HG03521 (cell line): ENCODE data around the gene PSIP1.
"Not testable (repeated sequence)": the region's sequence is repeated elsewhere in the genome, so short reads cannot be mapped to it uniquely, and the experiment has no call there.

Source experiments
- ATAC-seq: cut with Tn5 transposase; IDR thresholded peaks from one replicate; pipeline ENCODE4 v1.9.1; 2021; ENCODE audit warnings: mild to moderate bottlenecking, moderate library complexity; ENCODE audit not compliant: unreplicated experiment

Gene PSIP1

GRCh38 chr9:15442264-15442663 lies 68.5 kb downstream of the PSIP1 start:
- not testable (repeated sequence) for ATAC-seq

GRCh38 chr9:15441841-15442240 lies 68.9 kb downstream of the PSIP1 start:
- ATAC-seq: not testable (repeated sequence)

DNA sequence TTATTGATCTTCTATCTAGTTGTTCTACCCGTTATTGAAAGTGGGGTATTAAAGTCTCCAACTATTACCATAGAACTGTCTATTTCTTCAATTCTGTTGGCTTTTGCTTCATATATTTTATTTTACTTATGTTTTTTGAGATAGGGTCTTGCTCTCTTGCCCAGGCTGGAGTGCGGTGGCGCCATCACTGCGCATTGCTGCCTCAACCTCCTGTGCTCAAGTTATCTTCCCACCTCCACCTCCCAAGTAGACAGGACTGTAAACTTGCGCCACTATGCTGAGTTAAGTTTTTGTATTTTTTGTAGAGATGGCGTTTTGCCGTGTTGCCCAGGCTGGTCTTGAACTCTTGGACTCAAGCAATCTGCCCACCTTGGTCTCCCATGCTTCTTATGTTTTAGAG lies 71.9 kb downstream of the PSIP1 start:
- no peak for ATAC-seq

GRCh38 chr9:15433661-15434060 lies 77.1 kb downstream of the PSIP1 start:
- peak; percentile 71 for ATAC-seq

DNA sequence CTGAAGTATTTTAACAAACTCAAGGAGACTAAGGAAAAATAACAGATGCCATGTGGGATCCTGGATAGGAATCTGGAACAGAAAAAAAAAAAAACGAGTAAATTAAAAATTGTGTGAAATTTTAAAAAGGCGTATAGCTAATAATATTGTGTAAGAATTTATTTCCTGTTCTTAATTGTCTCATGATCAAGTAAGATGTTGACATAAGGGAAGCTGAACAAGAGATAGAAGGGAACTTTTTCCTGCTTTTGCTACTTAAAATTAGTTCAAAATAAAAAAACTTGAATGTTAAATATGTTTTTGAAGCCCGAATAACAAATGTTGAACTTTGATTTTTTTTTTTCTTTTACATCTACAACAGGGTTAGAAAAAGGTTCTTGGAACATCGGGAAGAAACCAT lies 77.6 kb downstream of the PSIP1 start:
- no peak for ATAC-seq

DNA sequence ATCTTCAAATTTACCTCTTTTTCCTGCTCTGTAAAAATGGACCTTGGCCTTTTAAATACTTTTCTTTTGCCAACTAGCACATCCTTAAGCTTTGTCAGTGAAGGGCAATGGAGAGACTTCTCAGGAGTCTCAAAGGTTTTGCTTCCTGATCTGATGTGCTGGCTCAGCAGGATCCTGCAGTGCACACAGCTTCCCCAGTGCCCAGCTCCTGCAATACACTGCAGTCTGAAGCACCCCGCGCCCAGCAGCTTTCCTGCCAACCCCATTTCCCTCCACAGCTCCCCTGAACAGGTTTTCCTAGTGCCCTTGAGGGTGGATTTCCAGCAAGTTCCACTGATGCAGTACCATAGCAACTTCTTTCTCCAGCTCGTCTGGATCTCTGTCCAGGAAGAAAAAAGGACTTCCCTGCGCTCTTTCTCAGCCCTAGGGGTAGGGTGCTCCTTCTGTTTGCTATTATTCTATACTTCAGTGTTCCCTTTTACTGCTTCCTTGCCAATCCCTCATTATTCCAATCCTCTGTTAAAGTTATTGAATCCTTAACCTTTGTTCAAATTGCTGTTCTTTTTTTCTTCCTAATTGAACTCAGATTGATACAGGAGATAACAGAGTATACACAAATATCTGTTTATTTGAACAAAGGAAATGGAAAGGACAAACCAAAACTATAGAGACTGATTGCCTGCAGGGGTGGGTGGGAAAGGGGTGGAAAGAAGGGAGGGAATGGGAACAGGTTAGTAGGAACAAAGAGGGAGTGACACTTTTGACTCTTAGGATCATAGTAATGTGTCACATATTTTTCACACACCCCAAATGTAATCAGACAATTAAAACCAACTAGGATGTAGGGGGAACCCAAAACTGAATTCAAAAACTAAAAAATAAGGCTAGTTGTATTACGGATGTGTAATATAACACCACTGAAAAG lies 79.6 kb downstream of the PSIP1 start:
- no peak for ATAC-seq

- ATAC-seq: not testable (repeated sequence)
These were observed 83.1 kb downstream of the PSIP1 start for GRCh38 chr9:15427702-15428101.

- ATAC-seq: peak; percentile 24
These were observed 84.8 kb downstream of the PSIP1 start for GRCh38 chr9:15426019-15426418.

DNA sequence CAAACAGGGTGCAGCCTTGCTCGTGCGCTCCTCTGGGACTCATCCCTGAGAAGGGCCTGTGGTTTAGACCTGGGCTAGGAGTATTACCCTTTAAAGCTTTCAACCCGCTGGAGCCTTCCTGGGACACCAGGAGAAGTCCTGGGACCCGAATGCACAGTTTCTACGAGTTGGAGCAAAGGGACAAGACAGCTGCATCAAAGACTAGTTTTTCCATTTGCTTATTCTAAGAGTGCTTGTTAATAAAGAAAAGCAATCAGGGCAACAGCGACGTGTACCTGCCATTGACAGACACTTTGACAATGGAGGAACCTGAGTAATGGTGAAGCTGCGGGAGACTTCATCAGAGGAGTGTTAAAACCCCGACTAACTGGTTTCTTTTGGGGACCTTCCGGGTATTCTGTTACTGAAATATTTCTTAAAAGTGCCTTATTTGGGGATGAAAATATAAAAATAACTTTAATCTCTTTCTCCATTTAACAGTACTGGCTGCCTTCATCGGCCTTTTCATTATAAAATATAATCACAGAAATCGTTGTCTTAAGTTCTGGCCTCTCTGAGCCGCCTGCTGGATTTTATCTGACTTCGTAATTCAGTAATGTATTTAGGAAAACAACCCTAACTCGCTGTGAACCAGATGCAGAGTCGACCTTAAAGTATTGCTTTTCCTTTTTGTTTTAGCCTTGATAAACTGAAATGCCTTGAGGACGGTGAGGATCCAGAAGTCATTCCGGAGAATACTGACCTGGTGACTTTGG lies 87.4 kb downstream of the PSIP1 start:
- peak; percentile 4 for ATAC-seq

DNA sequence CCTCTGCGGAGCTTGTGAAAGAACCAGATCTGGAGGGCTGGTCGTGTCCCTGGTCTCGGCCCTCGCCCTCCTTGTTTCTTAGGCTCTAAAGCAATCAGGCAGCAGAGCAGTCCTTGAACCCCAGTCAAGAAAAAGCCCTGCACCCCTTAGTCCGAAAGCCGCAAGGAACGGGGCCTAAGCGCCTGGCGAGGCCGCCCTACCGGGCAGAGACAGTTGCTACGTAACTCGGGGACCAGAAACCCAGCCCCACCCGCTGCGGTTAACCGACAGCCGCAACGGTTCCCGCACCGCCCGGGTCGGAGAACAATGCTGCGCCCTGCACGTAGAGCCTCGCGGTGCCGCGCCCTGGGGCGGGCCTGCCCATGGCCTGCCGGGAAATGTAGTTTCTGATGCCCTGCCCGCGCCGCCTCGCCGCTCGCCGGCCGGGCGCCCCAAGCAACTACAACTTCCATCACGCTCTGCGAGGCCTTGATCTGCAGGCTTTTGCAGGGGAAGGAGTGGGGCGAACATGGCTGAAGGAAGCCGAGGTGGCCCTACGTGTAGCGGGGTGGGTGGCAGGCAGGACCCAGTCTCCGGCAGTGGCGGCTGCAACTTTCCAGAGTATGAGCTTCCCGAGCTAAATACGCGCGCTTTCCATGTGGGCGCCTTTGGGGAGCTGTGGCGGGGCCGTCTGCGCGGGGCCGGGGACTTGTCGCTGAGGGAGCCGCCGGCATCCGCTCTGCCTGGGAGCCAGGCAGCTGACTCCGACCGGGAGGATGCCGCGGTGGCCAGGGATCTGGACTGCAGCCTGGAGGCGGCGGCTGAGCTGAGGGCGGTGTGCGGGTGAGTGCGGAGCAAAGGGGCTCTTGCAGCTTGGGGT lies 88.2 kb downstream of the PSIP1 start, which contains the start of gene SNAPC3:
Gene SNAPC3, plus strand, starts transcription at position 505 of the 859 bp plus-strand sequence. Its CDS starts 4 bp downstream, at position 509.
- ATAC-seq: peak; percentile 98

DNA sequence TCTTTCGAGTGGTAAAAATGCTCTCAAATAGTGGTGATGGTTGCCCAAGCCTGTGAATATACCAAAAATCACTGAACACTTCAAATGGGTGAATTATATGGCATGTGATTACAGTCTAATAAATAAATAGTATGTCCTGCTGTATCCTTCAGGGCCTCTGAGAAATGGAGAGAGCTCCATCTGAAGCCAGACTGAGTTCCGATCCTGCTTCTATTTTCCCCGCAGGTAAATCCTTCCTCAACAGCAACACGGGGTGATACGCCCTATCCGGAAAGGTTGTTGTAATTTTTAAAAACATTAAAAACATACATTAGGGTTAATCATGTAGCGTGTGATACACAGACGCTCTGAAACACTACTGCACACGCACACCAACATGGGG lies 88.8 kb downstream of the PSIP1 start:
- no peak for ATAC-seq

GRCh38 chr9:15421532-15421931 lies 89.2 kb downstream of the PSIP1 start:
- ATAC-seq: no peak

DNA sequence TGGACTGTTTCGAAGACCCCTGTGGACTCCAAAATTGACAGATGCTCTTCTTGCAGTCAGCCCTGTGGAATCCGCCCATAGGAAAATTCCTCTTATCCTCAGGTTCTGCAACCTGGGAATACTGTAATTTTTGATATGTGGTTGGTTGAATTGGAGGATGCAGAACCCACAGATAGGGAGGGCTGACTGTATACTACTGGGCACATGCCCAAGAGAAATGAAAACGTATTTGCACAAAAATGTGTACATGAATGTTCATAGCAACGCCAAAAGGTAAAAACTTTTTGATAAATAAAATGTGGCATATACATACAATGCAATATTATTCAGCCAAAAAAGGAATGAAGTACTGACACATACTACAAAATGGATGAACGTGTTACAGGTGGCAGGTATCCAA lies 90.0 kb downstream of the PSIP1 start:
- no peak for ATAC-seq

GRCh38 chr9:15417626-15418025 lies 93.1 kb downstream of the PSIP1 start:
- no peak for ATAC-seq

DNA sequence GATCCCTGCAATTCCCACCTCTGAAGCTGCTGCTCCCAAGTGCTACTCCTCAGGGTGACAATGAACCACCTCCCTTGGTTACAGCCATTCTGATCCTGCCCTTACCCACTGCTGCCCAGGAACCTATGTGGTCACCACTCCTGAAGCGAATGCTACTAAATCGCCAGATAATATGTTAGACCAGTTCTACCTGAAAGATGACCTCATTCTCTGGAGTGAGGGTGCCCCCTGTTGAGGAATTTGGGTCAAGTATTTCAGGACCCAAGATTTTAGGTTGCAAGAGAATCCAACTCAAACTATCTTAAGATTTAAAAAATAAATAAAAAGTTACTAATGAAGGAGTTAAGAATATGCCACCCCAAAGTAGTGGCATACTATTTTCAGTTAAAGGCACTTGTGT lies 93.9 kb downstream of the PSIP1 start:
- ATAC-seq: no peak
